Body of pancreas (tissue), 4 donors: Measurements from ENCODE around the gene RBM8A.
"Not testable (repeated sequence)": the region's sequence is repeated elsewhere in the genome, so short reads cannot be mapped to it uniquely, and the experiment has no call there.

Experiments used
- CTCF ChIP-seq, 7 experiments: fragments of 450-650 bp in 4 of 7; fragments of 200-600 bp in 3 of 7; sonication (generic) in 3 of 7; IDR thresholded peaks; one replicate each; pipeline ENCODE4 v1.5.1; 2016 to 2019; ENCODE audit warnings: antibody characterized with exemption in 7 of 7
- POLR2A ChIP-seq, 3 donors: fragments of 450-650 bp; IDR thresholded peaks; one replicate each; pipeline ENCODE4 v1.6.1; 2016; ENCODE audit warnings: antibody characterized with exemption in 3 of 3, mild to moderate bottlenecking in 2 of 3

- TF ChIP-seq CTCF, POLR2A (IDR thresholded peaks at IDR 0.05): not testable (repeated sequence)
These were observed 5.3 kb upstream of the RBM8A start for GRCh38 chr1:145932522-145933009.
